ENCODE data around the gene PGAP6.

GRCh38 chr16:361872-362701 is 19.7 kb downstream of the PGAP6 start:
- TF ChIP-seq ARNT (IDR thresholded peaks at IDR 0.05) (no peak), BHLHE40 (IDR thresholded peaks at IDR 0.05; ENCODE audit: borderline replicate concordance) (no peak), SP1 (IDR thresholded peaks at IDR 0.05) (no peak), FOXK2 (IDR thresholded peaks at IDR 0.05) (no peak), NFRKB (IDR thresholded peaks at IDR 0.05) (no peak)
- TF ChIP-seq, protein P1, sequence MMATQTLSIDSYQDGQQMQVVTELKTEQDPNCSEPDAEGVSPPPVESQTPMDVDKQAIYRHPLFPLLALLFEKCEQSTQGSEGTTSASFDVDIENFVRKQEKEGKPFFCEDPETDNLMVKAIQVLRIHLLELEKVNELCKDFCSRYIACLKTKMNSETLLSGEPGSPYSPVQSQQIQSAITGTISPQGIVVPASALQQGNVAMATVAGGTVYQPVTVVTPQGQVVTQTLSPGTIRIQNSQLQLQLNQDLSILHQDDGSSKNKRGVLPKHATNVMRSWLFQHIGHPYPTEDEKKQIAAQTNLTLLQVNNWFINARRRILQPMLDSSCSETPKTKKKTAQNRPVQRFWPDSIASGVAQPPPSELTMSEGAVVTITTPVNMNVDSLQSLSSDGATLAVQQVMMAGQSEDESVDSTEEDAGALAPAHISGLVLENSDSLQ (IDR thresholded peaks at IDR 0.05) = no peak
